C4-2B (cell line): ENCODE results near the gene RCOR1.

Experiments used
- H3K27ac ChIP-seq: fragments of 450-650 bp; 2 replicates; pipeline ENCODE4 v1.5.1; 2017
- ZFX ChIP-seq: fragments of 450-650 bp; IDR thresholded peaks from 2 replicates; pipeline ENCODE4 v1.6.1; 2017
- TF ChIP-seq, protein P1 (sequence below): fragments of 450-650 bp; conservative IDR thresholded peaks from 2 replicates; pipeline ENCODE4 v1.5.1; 2017; ENCODE audit warnings: mild to moderate bottlenecking

Gene RCOR1

DNA sequence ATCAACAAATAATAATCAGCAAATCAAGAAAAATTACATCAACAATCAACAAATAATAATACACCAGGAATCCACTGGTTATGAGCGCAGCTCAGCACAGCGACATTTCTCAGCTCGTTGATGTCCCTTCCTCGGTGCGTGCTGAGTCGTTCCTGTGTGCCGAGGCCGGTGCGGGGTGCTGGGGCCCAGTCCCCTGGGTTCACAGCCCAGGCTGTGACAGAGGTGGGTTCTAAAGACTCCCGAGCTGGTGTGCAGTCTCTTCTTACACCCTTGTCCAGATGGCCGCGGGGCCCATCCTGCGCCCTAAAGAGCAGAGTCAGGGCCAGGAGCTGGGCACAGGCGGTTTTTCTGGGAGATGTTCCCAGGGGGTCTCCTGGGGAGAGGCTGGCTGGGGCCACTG is 157.9 kb downstream of the RCOR1 start:
- H3K27ac ChIP-seq, result no peak overlapping the region
- TF ChIP-seq, protein P1, sequence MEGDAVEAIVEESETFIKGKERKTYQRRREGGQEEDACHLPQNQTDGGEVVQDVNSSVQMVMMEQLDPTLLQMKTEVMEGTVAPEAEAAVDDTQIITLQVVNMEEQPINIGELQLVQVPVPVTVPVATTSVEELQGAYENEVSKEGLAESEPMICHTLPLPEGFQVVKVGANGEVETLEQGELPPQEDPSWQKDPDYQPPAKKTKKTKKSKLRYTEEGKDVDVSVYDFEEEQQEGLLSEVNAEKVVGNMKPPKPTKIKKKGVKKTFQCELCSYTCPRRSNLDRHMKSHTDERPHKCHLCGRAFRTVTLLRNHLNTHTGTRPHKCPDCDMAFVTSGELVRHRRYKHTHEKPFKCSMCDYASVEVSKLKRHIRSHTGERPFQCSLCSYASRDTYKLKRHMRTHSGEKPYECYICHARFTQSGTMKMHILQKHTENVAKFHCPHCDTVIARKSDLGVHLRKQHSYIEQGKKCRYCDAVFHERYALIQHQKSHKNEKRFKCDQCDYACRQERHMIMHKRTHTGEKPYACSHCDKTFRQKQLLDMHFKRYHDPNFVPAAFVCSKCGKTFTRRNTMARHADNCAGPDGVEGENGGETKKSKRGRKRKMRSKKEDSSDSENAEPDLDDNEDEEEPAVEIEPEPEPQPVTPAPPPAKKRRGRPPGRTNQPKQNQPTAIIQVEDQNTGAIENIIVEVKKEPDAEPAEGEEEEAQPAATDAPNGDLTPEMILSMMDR, result no peak
- no peak for TF ChIP-seq ZFX

GRCh38 chr14:102751088-102751487 is 158.6 kb downstream of the RCOR1 start:
- H3K27ac ChIP-seq, result no peak overlapping the region

GRCh38 chr14:102752239-102752847 is 159.9 kb downstream of the RCOR1 start:
- no peak for TF ChIP-seq ZFX
- TF ChIP-seq, protein P1, result no peak
- no peak overlapping the region for H3K27ac ChIP-seq

More at GRCh38 chr14:102751088-102751487, 158.6 kb downstream of the RCOR1 start:
- TF ChIP-seq, protein P1, result no peak
- TF ChIP-seq ZFX, result no peak

GRCh38 chr14:102754370-102755262 is 162.2 kb downstream of the RCOR1 start:
- no peak overlapping the region for H3K27ac ChIP-seq
- TF ChIP-seq ZFX, result no peak
- TF ChIP-seq, protein P1, result no peak

- H3K27ac ChIP-seq, result no peak overlapping the region
- no peak for TF ChIP-seq ZFX
- TF ChIP-seq, protein P1, result no peak
These were observed 165.2 kb downstream of the RCOR1 start for GRCh38 chr14:102757646-102758045.

DNA sequence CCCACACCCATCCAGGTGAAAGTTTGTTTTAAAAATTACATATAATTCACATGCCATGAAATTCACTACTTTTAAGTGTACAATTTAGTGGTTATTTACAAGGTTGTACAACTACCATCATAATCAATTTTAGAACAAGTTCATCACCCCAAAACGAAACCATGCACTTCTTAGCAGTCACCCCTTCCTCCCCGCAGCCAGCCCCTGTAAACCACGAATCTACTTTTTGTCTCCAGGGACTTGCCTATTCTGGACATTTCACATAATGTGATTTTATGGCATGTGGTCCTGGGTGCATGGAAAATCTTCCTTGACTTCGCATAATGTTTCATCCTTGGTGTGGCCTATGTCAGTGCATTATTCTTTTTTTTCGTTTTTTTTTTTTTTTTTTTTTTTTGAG is 165.6 kb downstream of the RCOR1 start:
- TF ChIP-seq ZFX, result no peak
- TF ChIP-seq, protein P1, result no peak
- no peak overlapping the region for H3K27ac ChIP-seq

- TF ChIP-seq, protein P1, result no peak
- TF ChIP-seq ZFX, result no peak
- no peak overlapping the region for H3K27ac ChIP-seq
These were observed 167.2 kb downstream of the RCOR1 start for GRCh38 chr14:102759456-102760187.
